Ishikawa (cell line): ENCODE measurements around the gene LYL1.

Experiments
- CEBPB ChIP-seq: IDR thresholded peaks from 2 replicates; pipeline ENCODE4 v1.6.1; 2012
- CREB1 ChIP-seq: IDR thresholded peaks from 2 replicates; pipeline ENCODE4 v1.6.1; 2012; ENCODE audit warnings: low read depth
- EGR1 ChIP-seq: IDR thresholded peaks from 2 replicates; pipeline ENCODE4 v1.6.1; 2012
- EP300 ChIP-seq: IDR thresholded peaks from 2 replicates; pipeline ENCODE4 v1.6.1; 2012; ENCODE audit warnings: borderline replicate concordance
- FOXM1 ChIP-seq: IDR thresholded peaks from 2 replicates; pipeline ENCODE4 v1.6.1; 2012; ENCODE audit warnings: low read depth, borderline replicate concordance
- NFIC ChIP-seq: IDR thresholded peaks from 2 replicates; pipeline ENCODE4 v1.6.1; 2012
- RAD21 ChIP-seq: IDR thresholded peaks from 2 replicates; pipeline ENCODE4 v1.6.1; 2012; ENCODE audit warnings: low read depth
- REST ChIP-seq: IDR thresholded peaks from 2 replicates; pipeline ENCODE4 v1.6.1; 2012; ENCODE audit warnings: low read depth, mild to moderate bottlenecking
- TAF1 ChIP-seq: IDR thresholded peaks from 2 replicates; pipeline ENCODE4 v1.6.1; 2012; ENCODE audit warnings: low read depth, mild to moderate bottlenecking
- TCF12 ChIP-seq: IDR thresholded peaks from 2 replicates; pipeline ENCODE4 v1.6.1; 2012; ENCODE audit warnings: low read depth
- TEAD4 ChIP-seq: IDR thresholded peaks from 2 replicates; pipeline ENCODE4 v1.6.1; 2012
- ZBTB7A ChIP-seq: IDR thresholded peaks from 2 replicates; pipeline ENCODE4 v1.6.1; 2012; ENCODE audit warnings: low read depth
- TF ChIP-seq, protein P1 (sequence below): IDR thresholded peaks from 2 replicates; pipeline ENCODE4 v1.6.1; 2012
- TF ChIP-seq, protein P2 (sequence below): IDR thresholded peaks from 2 replicates; pipeline ENCODE4 v1.6.1; 2012

The LYL1 gene

GRCh38 chr19:13070425-13071140 is 32.1 kb downstream of the LYL1 start:
- TF ChIP-seq REST (no peak), TAF1 (no peak), NFIC (no peak), ZBTB7A (no peak), CREB1 (no peak), TCF12 (no peak), EP300 (no peak)
- TF ChIP-seq, protein P1, sequence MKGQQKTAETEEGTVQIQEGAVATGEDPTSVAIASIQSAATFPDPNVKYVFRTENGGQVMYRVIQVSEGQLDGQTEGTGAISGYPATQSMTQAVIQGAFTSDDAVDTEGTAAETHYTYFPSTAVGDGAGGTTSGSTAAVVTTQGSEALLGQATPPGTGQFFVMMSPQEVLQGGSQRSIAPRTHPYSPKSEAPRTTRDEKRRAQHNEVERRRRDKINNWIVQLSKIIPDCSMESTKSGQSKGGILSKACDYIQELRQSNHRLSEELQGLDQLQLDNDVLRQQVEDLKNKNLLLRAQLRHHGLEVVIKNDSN = no peak

DNA sequence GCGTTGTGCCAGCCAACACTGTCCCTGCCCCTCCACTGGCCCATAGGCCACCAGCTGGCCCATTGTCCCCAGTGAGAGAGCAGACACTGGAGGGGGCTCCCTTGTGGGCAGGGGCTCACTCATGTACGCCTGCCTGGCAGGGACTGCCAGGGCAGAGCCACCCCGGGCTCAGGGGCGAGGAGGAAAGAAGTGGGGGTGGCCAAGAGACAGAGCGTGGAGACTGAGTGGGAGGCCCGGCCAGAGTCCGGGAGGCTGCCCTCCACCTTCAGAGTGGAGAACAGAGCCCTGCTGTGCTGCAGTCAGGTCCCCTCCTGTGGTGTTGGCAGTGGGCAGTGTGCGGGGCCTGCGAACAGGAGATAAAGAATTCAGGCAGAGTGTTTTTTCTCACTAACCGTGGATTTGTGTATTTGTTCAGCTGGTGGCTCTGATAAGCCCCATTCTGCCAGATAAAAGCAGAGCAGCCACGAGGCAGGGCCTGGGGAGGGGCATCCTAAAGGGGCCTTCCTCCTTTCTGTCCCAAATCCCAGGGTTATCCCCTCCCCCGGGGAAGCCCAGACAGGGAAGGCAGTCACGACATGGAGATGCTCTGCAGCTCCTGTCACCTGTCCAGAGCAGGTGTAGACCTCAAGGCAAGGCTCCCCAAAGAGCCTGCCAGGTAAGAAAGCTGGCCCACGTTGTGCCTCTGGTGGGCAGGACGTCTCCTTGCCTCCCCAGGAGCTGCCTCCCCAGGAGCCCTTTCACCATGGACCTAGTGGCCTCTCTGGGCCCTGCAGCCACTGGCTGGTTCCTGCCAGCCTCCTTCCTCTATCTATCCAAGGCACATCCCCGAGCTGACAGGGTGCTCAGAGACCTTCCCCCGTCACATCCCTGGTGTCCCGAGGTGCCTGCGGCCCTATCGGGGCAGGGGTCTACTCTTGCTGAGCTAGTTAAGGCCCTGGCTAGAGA is 33.0 kb downstream of the LYL1 start:
- TF ChIP-seq CREB1 = no peak

- TF ChIP-seq EGR1 = no peak
- no peak for TF ChIP-seq TEAD4
- TF ChIP-seq EP300 = no peak
- TF ChIP-seq FOXM1 = no peak
- no peak for TF ChIP-seq TCF12
- TF ChIP-seq RAD21 = no peak
- TF ChIP-seq NFIC = no peak
- no peak for TF ChIP-seq REST
Observed at GRCh38 chr19:13068085-13068846, 34.4 kb downstream of the LYL1 start.

DNA sequence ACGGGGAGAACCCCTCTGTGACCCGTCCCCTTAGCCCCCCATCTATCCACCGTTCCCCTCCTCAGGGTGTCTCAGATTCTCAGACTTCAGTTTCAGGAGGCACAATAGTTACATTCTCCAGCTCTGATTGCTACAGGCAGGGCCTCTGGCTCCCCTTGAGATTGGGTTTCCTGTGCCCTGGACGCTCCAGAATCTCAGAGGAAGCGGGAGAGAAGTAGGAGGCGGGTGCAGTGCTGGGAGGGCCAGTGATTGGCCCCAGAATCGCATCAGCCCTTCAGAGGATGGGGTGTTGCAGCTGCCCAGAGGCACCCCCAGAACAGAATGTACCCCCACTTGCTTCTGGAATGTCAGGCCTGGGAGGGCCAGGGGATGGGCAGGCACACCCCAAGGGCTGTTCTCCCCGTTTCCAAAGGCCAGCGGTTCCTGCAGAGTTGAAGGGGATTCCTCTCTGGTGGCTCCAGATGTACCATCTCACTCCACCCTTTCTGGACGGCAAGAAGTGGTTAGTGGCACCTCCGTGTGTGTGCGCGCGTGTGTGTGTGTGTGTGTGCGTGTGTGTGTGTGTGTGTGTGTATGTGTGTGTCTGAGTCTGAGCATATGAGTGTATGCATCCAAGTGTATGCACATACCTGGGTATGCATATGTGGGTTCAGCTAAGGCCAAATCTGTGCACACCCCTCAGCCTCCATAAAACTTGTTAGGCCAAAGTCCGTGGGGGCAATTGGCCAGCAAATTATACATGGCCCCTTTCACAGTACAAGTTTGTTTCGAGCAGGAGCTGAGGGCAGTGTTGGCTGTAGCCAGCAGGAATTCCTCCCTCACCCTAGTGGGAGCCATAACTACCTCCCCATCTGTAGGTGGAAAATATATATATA is 35.5 kb downstream of the LYL1 start:
- no peak for TF ChIP-seq RAD21
- TF ChIP-seq, protein P1 = no peak
- TF ChIP-seq, protein P2, sequence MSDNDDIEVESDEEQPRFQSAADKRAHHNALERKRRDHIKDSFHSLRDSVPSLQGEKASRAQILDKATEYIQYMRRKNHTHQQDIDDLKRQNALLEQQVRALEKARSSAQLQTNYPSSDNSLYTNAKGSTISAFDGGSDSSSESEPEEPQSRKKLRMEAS = no peak
- no peak for TF ChIP-seq NFIC
- TF ChIP-seq CEBPB = no peak
- no peak for TF ChIP-seq EGR1

- no peak for TF ChIP-seq EGR1
- TF ChIP-seq EP300 = no peak
- no peak for TF ChIP-seq TCF12
- TF ChIP-seq ZBTB7A = no peak
- TF ChIP-seq NFIC = no peak
- no peak for TF ChIP-seq TAF1
- no peak for TF ChIP-seq CREB1
- no peak for TF ChIP-seq RAD21
- no peak for TF ChIP-seq REST
- no peak for TF ChIP-seq FOXM1
- TF ChIP-seq CEBPB = no peak
- no peak for TF ChIP-seq TEAD4
Observed at GRCh38 chr19:13066226-13066625, 36.4 kb downstream of the LYL1 start.
